HEK293T (cell line): ENCODE results near the gene NPC1L1.

Experiments
- ARNT ChIP-seq: fragments of 450-650 bp; IDR thresholded peaks from 2 replicates; pipeline ENCODE4 v1.6.1; 2017; ENCODE audit warnings: mild to moderate bottlenecking
- CTBP1 ChIP-seq: fragments of 450-650 bp; IDR thresholded peaks from 2 replicates; pipeline ENCODE4 v1.6.1; 2016; ENCODE audit warnings: borderline replicate concordance
- ELF4 ChIP-seq: fragments of 450-650 bp; IDR thresholded peaks from 2 replicates; pipeline ENCODE4 v1.6.1; 2017; ENCODE audit warnings: antibody characterized with exemption
- FOXK2 ChIP-seq: fragments of 450-650 bp; IDR thresholded peaks from 2 replicates; pipeline ENCODE4 v1.6.1; 2016; ENCODE audit warnings: mild to moderate bottlenecking
- FOXM1 ChIP-seq: fragments of 450-650 bp; IDR thresholded peaks from 2 replicates; pipeline ENCODE4 v1.6.1; 2017; ENCODE audit warnings: mild to moderate bottlenecking, borderline replicate concordance
- HDGF ChIP-seq: fragments of 450-650 bp; IDR thresholded peaks from 2 replicates; pipeline ENCODE4 v1.6.1; 2017; ENCODE audit warnings: antibody characterized with exemption, borderline replicate concordance
- L3MBTL2 ChIP-seq: fragments of 450-650 bp; conservative IDR thresholded peaks from 2 replicates; pipeline ENCODE4 v1.6.1; 2016; ENCODE audit warnings: mild to moderate bottlenecking
- PKNOX1 ChIP-seq: fragments of 450-650 bp; IDR thresholded peaks from 2 replicates; pipeline ENCODE4 v1.6.1; 2016
- SP1 ChIP-seq: fragments of 450-650 bp; IDR thresholded peaks from 2 replicates; pipeline ENCODE4 v1.6.1; 2017
- TARDBP ChIP-seq: fragments of 450-650 bp; IDR thresholded peaks from 2 replicates; pipeline ENCODE4 v1.6.1; 2016
- ZNF384 ChIP-seq: fragments of 450-650 bp; IDR thresholded peaks from 2 replicates; pipeline ENCODE4 v1.6.1; 2016

- TF ChIP-seq FOXK2 (no peak), PKNOX1 (no peak), SP1 (no peak), ZNF384 (no peak), HDGF (no peak), L3MBTL2 (no peak), CTBP1 (no peak), TARDBP (no peak), FOXM1 (no peak), ELF4 (no peak), ARNT (no peak)
These were observed 16.2 kb downstream of the NPC1L1 start for GRCh38 chr7:44524811-44525388.
